Stimulated activated CD4-positive, alpha-beta T cell treated with anti-CD3 and anti-CD28 coated beads, Interleukin-15, amount 100 ng/mL, for 24 hours (primary cell): Measurements from ENCODE around the gene VPS26A.
A peak's percentile ranks its signal among the peaks of the same experiment; 100 is the strongest.

Source experiments
- DNase-seq: peaks from one replicate; pipeline ENCODE4 v3.0.0-alpha.2; 2020

The VPS26A gene

DNA sequence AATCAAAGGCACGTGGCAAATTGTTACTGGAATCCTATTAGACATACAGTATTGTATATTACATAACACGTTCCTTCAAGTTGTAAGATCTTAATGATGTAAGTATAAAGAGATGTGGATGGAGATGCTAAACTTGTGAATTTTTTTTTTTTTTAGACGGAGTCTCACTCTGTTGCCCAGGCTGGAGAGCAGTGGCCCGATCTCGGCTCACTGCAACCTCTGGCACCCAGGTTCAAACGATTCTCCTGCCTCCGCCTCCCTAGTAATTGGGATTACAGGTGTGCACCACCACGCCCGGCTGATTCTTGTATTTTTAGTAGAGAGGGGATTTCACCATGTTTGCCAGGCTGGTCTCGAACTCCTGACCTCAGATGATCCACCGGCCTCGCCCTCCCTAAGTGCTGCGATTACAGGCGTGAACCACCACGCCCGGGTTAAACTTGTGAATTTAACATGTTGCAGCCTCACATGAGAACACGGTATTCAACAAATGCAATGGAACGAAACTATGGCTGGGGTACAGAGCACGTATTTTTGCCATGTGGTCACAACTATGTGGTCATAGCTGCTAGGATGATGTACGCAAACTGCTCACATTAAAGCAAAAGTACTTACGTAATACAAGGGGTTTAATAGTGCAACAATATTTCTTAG, 55.2 kb downstream of the VPS26A start:
- DNase-seq, result peak; percentile 15

DNA sequence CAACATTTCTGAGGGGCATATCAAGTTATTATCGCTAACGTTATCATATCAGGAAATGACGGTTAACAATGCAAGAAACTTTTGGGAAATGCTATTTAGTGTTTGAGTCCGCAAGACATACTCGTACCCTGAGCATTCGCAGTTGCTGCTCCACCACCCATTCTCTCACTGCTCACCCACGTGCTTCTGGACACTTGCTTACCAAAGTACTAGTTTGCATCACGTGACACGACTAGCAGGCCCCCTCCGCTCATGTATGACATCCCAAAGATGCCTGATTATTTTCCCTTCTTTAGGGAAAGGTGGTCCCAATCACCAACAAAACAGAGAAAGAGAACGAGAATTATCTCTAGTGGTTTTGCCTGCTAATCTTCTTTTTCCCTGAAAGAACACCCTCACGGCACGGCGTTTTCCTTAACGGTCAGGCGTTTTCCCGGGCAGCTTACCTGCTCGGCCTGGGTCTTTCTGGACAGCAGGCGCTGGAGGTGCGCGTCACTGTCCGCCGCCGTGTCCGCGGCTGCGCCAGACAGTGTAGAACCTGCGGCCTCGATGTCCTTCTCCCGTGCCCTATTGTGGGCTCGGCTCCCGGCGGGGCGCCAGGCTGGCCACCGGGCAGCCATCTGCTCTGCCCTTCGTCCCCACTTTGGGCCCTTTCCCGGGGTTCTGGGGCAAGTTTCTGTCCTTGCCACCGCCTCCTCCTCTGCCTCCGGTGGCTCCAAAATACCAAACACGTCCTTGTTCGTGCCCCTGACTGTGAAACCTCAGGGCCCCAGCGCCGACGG, 56.0 kb downstream of the VPS26A start, which contains the start of gene SUPV3L1:
SUPV3L1 (plus strand) TSS at position 492 of the 782 bp plus-strand sequence; CDS start at position 550, 58 bp downstream.
- DNase-seq, result peak; percentile 91

DNA sequence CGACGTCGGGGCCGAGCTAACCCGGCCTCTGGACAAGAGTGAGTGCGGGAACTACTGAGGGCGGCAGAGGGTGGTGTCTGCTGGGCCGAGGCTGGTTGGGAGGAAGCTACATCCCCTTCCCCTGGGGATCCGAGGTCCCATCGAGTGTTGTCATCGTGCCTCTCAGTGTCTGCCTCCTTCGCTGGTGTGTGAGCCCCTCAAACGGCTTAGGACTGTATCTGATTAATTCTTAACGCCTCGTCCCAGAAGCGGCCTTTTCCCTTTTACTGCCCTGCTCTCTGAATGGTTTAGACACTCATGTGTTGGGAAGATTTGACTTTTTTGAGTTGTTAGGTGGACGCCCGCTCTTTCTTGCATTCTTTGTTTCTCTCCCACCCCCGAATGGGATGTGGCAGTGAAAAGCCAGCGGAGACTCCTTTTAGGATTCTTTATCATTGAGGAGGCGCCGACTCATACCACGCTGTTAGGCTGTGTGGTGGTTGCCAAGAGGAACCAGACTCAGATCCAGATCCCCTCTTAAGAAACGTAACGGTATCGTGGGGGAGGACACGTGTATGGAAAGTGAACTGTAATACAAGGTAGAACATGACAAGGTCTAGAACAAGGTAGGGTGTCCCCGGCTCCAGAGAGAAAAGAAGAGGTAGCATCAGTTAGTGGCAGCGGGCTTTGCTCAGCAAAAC, 56.7 kb downstream of the VPS26A start:
- DNase-seq, result peak; percentile 32

DNA sequence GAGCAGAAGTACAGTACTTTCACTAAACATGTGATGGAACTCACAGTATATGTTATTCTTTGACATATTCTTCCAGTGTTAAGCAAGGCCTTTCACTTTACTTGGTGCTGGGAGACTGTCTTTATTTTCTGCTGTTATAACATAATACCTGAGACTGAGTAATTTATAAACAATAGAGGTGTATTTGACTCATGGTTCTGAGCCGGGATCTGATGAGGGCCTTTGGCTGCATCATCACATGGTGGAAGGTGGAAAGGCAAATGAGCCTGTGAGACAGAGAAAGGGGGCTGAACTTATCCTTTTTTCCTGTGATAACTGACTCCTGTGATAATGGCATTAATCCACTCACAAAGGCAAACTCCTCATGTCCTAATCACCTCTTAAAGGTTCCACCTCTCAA, 57.5 kb downstream of the VPS26A start:
- no peak for DNase-seq

DNA sequence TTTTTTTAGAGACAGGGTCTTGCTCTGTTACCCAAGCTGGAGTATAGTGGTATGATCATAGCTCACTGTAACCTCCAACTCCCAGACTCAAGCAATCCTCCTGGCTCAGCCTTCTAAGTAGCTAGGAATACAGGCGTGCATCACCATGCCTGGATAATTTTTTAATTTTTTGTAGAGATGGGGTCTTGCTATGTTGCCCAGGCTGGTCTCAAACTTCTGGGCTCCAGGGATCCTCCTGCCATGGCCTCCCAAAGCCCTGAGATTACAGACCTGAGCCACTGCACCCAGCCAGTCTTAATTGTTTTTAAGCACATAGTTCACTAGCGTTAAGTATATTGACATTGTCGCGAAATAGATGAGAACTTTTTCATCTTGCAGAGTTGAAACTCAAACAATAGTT, 58.0 kb downstream of the VPS26A start:
- DNase-seq, result no peak

DNA sequence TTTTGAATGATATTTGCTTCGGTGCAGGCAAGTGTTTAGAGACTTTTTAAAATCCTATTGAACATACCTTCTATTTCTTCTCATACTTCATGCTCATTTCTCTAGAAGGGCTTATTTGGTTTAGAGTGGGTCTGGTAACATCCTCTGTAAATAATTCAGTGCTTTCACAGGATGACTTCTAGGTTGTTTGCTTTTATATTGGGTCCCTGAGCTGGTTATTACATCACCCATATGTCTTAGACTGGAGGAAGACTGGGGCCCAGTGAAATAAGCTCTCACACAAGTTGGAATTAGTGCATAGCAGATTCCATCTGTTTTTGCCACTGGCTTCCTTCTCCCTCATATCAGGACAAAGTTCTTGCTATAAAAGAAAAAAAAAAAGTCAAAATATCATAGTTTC, 62.5 kb downstream of the VPS26A start:
- no peak for DNase-seq

DNA sequence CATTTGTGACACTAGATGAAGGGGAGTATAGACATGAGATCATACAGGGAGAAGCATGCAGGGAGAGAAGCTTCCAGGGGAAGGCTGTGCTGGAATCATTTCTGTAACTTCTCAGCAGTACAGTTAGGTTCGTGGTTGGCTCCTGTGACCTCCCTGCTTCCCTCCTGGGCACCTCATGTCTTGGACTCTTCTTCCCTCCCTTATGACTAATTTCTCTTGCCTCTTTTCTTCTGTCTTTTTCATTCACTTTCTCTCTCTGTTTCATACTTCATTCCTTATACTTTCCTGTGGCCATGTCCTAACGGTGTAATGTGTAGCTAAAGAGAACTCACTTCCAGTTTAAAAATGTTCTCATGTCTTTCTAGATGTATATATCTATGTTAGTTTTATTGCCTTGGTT, 77.1 kb downstream of the VPS26A start:
- DNase-seq, result no peak

DNA sequence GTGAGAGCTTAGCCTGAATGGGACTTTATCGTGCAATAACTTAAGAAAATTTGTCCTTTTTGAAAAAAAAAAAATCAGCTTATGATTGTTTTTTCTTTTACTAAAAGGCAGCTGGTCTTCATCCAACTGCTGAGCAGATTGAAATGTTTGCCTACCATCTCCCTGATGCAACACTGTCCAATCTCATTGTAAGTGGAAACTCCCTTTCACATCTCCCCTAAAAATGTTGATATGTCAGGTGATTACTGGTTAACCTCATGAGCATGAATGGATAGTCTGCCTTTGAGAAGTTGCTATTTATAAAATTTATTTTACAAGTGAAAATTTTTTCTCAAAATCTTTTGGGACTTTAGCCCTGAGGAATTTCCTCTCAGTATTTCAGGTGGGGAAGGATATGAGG, 78.4 kb downstream of the VPS26A start:
- no peak for DNase-seq

DNA sequence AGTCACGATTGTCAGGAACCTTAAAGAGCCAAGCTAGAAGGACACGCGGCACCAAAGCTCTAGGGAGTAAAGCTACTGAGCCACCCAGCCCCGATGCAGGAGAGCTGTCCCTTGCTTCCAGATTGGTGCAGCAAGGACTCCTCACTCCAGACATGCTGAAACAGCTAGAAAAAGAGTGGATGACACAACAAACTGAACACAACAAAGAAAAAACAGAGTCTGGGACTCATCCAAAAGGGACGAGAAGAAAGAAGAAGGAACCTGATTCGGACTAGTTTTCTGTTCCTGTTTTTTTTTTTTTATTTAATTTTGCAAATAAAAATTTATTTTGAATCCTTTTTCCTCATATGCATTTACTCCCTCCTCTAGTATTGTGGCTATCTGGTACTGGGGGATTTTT, 84.8 kb downstream of the VPS26A start:
- DNase-seq, result no peak

DNA sequence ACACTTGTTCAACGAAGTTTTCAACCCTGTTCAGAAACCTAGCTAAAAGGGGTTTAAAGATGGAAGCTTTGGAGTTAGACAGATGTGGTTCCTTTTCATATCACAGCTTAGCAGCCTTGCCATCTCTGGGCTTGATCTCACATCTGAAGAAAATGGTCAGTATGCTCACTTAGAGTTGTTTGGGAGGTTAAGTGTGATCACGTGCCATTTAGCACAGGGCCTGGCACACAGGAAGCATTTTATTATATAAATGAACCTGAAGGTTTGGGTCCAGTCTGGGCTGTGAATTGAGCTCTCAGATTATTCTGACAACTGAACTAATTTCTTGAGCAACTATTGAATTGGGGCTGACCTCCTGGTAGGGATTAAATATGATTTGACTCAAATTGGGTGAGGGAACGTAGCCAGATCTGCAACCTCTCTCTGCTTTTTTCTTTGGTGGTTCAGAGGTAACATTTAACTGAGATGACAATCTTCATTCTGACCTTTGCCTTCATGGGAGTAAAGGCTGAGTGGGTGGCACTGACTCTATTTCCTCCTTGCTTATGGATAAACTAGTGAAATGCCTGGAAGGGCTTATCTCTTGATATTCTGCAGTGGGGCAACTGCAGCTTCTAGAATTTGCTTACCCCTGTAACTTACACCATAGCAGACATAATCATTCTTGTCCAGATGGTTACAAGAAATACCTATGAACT, 86.0 kb downstream of the VPS26A start:
- DNase-seq, result no peak

DNA sequence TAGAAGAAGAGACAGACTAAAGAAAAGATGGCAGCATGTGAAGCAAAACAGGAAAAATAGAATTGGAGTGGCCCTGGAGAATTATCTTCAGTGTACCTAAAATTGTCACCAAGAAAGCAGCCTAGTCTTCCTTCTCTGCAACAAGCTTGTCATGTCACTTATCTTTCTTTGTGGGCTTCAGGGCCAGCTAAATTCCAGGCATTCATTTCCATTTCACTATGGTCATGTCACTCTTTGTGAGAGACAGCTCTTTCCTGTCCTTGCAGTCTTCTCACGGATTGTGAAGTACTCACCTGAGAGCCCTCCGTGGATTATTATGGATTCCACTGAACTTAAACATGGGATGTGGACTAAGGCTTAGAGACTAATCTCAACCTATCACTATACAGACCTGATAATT, 87.1 kb downstream of the VPS26A start:
- no peak for DNase-seq

DNA sequence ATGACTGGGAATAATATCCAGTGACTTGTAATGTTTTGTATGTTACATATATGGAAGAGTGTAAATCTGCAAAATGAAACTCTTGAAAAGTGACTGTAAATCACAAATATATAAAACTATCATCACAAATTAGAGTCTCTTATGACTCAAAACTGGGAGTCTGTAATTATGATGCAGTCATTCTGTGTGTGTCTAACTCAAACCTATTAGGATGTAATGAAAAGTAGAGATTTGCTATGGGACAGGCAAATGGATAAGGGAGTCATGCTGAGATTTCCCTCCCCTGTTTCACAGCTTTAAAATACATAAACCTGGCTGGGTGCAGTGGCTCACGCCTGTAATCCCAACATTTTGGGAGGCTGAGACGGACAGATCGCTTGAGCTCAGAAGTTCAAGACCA, 87.5 kb downstream of the VPS26A start:
- DNase-seq, result no peak

DNA sequence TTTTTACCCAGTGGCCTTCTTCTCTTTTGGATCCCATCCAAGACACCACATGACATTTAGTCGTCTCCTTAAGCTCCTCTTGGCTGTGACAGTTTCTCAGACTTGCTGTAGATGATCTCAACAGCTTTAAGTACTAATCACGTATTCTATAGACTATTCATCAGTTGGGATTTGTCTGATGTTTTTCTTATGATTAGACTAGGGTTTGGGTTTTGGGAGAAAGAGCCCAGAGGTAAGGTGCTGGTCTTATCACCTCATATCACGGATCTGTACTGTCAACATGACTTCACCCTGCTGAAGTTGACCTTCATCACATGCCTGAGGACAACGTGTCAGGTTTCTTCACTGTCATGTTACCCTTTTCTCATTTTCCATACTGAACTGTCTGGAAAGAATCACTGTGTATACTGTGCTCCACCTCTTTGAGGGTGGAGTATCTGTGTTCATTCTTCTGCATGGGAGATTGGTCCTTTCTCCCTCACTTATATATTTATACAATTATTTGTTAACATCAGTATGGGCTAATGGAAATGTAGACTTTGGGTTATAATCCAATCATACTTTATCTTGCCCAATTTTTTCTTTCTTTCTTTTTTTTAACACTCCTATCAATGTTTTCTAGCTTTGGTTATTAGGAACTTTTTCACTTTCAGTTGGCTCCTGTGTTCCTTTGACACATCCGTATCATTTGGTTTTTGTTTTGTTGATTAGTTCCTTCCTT, 89.8 kb downstream of the VPS26A start:
- no peak for DNase-seq

DNA sequence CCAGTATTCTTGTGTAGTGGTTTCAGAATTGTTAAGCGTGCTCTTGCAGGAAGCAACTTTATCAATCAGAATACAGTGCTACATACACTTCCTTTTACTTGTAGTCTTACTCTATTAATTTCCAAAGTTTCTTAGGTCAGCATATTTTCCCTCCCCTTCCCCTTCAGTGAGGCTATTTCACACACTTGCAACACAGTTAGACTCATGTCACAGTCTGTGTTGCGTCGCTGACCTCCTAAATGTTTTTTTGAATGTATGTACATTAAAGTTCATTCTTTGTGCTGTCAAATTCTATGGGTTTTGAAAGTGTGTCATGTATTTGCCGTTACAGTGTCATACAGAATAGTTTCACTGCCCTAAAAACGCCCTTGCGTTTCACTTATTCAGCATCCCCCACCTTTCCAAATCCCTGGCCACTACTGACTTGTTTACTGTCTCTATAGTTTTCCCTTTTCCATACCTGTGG, 90.7 kb downstream of the VPS26A start:
- DNase-seq, result no peak

DNA sequence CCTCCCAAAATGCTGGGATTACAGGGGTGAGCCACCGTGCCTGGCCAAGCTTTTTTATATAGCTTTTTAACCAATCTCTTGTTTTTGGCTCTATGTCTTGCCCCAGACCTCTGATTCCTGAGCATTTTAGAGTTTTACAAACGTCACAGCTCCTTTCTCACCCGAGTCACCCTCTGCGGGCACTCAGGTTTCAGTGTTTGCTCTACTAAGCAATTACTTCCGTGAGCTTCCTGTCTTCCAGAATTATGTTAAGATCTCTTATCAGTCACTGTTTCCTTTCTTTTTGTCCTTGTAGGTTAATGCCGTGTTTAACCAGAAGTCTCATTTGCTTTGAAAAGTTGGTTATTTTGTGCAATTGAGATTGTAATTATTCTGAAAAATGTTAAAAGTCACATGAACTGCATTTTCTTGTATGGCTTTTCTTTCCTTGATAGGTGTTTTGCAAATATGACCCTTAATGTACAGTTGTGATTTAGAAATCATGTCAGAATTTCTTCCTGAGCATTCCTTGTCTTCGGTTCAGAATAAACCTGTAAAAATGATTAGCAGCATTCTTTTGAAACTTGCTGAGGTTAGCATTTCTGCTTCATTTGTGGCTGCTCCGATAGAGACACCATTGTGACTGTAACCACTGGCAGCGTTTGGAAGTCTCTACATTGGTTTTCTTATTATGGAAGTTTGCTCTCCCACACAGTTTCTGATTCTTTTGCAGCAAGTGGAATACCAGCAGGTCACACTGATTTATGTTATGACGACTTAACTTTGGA, 91.6 kb downstream of the VPS26A start:
- DNase-seq, result peak; percentile 26

DNA sequence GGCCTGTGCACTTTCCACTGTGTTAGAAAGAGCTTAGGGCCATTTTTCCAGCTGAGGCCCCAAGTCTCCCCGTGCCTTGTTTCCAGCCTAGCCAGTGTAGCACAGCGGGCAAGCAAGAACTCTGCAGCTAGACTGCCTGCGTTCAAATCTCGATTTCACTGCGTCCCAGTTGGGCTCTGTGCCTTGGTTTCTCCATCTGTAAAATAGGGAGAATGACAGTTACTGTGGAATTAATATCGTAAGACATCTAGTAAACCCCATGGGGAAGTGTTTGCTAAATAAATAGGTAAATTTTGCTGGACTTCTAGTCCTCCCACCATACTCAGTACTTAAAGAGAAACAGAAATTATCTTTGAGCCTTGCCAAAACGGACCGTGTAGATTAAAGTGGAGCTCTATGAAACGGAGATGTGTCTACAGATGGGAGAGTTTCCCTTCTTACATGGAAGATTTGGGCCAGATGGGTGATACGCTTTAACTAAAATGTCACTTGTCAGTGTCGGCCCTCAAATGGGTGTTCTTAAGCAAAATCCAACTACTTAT, 92.7 kb downstream of the VPS26A start:
- no peak for DNase-seq

DNA sequence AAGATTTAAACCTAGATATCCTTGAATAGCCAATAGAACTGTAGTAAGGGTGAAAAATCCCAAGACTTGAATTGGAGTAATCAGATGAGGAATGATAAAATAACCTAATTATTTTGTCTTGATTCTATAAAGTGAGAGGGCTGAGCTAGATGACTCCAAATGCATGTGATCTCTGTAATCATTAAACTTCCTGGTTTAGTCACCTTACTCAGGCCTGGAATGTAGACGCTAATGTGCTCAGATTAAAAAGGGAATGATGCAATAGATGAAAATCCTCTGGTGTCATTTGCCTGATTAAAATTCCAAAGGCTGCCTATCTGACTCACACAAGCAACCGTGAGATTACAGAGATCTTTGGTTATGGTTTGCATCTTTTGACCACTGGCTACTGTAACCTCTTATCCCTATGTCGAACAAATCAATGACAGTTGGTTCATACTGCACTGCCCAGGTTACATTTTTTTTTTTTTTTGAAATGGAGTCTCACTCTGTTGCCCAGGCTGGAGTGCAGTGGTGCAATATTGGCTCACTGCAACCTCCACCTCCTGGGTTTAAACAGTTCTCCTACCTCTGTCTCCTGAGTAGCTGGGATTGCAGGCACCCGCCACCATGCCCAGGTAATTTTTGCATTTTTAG, 93.3 kb downstream of the VPS26A start:
- no peak for DNase-seq

DNA sequence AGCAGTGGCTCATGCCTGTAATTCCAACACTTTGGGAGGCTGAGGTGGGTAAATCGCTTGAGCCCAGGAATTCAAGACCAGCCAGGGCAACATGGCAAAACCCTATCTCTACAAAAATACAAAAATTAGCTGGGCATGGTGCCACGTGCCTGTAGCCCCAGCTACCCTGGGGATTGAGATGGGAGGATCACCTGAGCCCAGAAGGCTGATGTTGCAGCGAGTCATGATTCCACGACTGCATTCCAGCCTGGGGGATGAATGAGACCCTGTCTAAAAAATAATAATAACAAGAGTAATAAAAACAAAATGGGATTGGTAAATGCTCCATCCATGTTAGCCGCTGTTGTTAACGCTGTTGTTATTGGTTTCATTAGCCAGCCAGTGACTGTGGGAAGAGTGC, 94.9 kb downstream of the VPS26A start:
- no peak for DNase-seq

DNA sequence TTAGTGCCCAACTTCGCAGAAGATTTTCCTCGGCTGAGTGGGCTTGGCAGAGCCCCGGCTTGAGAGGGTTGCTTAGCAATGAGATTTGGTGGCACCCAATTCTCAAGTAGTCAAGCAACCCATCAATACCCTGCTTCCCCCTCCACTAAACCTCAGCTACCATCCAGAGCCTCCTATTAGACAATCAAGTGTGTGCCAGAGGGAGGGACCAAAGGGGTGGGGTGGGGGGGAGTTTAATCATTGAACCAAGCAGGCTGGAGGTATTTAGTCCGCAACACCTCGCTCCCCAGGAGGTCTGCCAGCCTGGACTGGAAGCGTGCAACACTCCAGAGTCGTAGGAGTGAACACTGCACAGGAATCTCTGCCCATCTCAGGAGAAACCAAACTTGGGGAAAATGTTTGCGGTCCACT, 96.1 kb downstream of the VPS26A start, which contains the start of gene HKDC1:
HKDC1 (plus strand) TSS at position 292 of the 411 bp plus-strand sequence; CDS start at position 396, 104 bp downstream.
- DNase-seq, result no peak

DNA sequence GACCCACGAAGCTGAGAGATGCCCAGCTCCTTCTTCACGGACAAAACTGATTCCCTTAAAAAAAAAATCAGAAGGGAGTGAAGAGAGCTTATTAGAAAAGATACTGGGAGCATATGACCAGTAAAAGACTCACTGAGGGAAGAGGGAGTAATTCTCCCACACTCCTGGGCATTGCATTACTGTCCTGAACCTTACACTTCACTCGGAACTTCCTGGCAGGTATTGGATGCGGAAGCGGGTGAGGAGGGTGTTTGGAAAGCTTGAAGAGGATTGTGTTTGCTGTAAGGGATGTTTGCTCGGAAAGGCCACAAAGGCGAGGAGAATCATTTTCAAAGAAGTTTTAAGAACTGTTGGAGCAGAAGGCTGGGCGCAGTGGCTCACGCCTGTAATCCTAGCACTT, 96.5 kb downstream of the VPS26A start:
- DNase-seq, result no peak
